ENCODE results near the gene FOXN3.

DNA sequence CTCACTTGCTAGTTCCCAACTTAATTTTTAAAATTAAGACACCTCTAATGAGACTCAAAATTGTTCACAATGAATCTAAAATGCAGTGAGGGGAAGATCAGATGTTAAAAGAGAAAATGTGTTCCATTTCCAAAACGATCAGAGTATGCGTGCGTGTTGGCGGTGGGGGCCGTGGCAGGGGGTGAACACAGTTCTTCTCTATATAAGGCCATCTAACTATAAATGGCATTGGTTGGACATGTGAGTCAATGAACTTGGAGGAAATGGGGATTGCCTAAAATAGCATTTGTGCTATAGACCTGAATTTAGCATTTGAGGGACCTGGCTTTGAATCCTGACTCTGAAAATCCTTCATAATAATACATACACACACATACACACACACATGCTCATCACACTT is 149.4 kb downstream of the FOXN3 start:
- TF ChIP-seq, protein P1, sequence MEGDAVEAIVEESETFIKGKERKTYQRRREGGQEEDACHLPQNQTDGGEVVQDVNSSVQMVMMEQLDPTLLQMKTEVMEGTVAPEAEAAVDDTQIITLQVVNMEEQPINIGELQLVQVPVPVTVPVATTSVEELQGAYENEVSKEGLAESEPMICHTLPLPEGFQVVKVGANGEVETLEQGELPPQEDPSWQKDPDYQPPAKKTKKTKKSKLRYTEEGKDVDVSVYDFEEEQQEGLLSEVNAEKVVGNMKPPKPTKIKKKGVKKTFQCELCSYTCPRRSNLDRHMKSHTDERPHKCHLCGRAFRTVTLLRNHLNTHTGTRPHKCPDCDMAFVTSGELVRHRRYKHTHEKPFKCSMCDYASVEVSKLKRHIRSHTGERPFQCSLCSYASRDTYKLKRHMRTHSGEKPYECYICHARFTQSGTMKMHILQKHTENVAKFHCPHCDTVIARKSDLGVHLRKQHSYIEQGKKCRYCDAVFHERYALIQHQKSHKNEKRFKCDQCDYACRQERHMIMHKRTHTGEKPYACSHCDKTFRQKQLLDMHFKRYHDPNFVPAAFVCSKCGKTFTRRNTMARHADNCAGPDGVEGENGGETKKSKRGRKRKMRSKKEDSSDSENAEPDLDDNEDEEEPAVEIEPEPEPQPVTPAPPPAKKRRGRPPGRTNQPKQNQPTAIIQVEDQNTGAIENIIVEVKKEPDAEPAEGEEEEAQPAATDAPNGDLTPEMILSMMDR (IDR thresholded peaks at IDR 0.05) = no peak
- no peak for TF ChIP-seq EP300 (IDR thresholded peaks at IDR 0.05)
- no peak for TF ChIP-seq POLR2A (IDR thresholded peaks at IDR 0.05)

All from ovary (tissue), 3 donors.